Activated CD4-positive, alpha-beta T cell treated with anti-CD3 and anti-CD28 coated beads for 4 hours (primary cell): Measurements from ENCODE around the gene GSPT1.
A peak's percentile ranks its signal among the peaks of the same experiment; 100 is the strongest.
"Not testable (repeated sequence)": the region's sequence is repeated elsewhere in the genome, so short reads cannot be mapped to it uniquely, and the experiment has no call there.

Experiments
- DNase-seq, 2 donors: peaks; one replicate each; pipeline ENCODE4 v3.0.0-alpha.2; 2020

The GSPT1 gene

DNA sequence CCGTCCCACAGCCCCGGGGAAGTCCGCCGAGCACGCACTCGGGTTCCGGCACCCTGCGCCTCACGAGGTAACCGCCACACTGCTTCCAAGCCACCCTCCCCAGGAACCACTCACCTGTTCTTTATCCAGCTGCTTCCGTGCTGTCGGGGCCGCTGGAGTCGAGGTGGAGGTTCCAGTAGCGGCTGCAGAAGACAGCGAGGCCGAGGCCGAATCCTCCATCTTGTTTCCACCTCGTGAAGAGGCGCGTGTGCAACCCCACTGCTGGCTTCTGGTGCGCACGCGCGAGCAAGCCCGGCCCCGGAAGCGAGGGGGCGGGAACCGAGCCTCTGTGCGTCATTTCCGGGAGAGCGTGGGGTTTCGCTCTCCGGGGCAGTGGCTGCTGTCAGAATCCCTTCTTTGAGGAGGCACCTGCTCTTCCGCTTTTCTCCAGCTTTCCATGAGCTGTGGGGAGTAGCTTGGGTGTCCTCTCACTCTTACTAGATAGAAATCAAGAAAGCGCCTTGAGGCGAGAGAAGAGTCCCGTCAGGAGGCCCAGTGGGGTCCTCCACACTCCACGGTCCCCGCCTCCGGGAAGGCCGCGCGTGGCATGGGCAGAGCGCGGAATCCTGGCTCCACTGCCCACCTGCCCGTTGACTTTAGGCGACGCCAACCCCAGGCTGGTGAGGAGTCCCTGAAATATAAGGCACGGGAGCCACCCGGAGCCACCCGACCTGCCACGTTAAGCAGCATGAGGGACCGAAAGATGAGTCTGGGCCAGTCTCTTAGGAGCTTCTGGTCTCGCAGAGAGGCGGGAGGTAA lies 64.3 kb downstream of the GSPT1 start, which contains the start of gene RSL1D1:
RSL1D1 (minus strand) TSS at position 249 of the 798 bp plus-strand sequence; CDS start at position 219, 30 bp downstream.
- DNase-seq, result peak; percentile 91 to 92

- no peak for DNase-seq
Measured at GRCh38 chr16:11848842-11849241, 66.9 kb downstream of the GSPT1 start.

DNA sequence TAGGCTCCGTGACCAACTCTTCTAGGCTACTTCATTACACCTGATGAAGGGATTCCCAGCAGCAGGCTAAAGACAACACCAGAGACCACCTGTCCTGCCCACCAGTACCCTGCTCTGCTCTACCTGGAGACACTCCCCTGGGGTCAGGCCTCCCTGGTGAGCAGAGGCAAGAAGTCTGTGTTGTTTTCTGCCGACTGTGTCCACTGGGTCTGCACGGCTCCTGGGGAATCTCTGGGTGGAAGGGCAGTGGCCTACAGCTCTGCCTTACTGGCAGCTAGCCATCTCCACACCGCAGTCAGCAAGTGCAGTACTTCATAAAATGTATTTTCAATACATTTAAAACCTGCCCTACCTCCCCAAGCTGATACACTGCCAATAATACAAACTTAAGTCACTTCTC lies 71.3 kb downstream of the GSPT1 start:
- no peak for DNase-seq

DNA sequence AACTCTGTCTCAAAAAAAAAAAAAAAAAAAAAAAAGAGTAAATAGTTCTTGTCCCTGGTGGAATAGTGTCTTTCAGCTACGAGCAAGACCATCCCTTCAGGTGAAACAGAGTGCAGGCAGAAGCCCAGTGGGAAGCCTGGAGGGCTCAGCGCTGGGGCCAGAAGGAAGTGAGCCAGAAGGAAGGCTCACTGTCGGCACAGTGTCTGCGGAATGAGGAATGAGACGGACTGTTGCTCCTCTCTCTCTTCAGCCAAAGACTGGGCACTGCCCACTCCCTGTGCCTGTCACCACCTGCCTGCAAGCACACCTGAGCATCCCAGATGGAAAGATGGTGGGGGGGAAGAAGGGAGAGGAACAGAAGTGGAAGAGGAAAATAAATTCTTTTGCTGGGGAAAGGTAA lies 71.9 kb downstream of the GSPT1 start:
- DNase-seq, result no peak

DNA sequence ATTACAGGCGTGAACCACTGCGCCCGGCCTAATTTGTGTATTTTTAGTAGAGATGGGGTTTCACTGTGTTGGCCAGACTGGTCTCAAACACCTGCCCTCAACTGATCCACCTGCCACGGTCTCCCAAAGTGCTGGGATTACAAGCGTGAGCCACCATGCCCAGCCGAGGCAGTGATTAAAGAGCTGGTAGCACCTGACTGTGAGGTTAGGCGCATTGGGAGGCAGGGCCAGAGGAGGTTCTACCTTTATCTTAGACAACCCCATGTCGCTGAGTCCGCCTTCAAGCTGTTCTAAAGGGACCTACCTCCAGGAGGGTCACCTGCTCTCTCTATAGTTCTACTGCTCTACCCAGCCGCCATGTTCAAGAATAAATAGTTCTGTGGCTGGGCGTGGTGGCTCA lies 72.5 kb downstream of the GSPT1 start:
- DNase-seq, result no peak

- DNase-seq, result no peak
Measured at GRCh38 chr16:11841026-11841425, 74.7 kb downstream of the GSPT1 start.

DNA sequence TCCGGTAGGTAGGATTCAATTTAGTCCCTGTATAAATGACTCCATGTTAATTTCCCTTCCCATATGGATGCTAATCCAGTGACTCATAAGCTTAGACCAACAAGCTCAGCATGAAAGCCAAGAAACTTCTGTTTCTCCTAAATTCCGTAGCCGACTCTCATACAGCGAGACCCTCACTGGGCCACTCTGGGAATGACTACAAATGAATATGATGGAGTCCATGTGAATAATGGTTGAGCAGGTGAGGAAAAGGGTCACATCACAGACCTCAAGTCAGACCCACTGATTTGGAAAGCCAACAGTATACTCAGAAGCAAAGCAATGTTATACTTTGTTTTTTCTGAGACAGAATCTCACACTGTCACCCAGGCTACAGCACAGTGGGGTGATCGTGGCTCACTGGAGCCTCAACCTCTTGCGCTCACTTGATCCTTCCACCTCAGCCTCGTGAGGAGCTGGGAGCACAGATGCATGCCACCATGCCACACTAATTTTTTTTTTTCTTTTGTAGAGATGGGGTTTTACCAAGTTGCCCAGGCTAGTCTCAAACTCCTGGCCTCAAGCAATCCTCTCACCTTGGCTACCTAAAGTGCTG lies 79.0 kb downstream of the GSPT1 start:
- no peak for DNase-seq

GRCh38 chr16:11835891-11836649 lies 79.7 kb downstream of the GSPT1 start:
- DNase-seq, result no peak

DNA sequence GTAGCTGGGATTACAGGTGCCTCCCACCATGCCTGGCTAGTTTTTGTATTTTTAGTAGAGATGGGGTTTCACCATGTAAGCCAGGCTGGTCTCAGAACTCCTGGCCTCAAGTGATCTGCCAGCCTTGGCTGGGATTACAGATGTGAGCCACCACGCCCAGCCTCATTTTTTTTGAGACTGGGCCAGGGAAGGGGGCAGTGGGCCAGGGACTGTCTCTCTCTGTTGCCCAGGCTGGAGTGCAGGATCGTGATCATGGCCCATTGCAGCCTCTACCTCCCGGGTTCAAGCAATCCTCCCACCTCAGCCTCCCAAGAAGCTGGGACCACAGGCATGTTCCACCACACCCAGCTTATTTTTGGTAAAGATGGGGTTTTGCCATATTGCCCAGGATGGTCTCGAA lies 80.4 kb downstream of the GSPT1 start:
- DNase-seq, result no peak

DNA sequence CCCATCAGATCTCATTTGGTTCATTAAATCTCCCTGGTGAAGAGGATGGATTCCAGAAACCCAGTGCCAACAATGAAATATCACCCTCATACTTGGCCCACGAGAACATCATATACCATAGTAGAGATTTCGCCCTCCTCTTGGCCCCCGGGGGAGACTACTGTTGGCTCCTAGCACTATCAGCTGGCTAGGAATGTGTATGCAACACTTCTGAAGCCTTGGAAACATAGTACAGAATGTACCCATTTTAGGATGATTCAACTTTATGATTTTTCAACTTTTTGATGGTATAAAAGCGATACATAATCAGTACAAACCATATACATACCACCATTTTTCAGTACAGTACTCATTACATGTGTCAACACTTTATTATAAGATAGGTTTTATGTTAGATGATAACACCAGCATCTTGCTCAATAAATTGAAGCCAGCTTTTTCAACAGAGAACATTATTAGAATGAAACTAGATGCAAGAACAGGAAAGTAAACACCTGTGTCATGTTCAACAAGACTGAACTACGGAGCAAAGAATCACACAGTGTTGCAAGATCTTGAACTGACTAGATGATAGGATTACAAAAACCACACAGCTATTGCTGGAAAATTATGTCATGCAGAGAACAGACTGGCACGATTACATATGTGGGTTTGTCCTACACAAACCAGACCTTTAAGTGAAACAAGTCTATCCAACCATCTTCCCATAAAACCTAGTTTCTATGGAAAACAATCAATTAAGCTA lies 81.6 kb downstream of the GSPT1 start:
- DNase-seq, result no peak

- no peak for DNase-seq
Measured at GRCh38 chr16:11828696-11829095, 87.1 kb downstream of the GSPT1 start.

DNA sequence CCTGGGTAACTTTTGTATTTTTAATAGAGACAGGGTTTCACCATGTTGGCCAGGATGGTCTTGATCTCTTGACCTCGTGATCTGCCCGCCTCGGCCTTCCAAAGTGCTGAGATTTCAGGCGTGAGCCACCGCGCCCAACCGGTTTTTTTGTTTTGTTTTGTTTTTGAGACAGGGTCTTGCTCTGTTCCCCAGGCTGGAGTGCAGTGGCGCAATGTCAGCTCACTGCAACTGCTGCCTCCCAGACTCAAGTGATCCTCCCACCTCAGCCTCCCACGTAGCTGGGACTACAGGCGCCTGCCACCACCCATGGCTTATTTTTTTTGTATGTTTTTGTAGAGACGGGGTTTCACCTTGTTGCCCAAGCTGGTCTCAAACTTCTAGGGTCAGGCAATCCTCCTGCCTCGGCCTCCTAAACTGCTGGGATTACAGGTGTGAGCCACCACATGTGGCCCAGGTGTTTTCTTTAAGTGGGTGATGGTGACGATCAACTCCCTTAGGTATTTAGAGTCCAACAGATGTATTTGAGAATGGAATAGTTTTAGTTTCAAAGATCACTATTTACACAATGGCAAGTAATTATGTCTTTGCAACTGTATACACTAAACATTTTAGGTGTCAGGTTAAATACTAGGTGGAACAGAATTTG lies 90.1 kb downstream of the GSPT1 start:
- not testable (repeated sequence) for DNase-seq

DNA sequence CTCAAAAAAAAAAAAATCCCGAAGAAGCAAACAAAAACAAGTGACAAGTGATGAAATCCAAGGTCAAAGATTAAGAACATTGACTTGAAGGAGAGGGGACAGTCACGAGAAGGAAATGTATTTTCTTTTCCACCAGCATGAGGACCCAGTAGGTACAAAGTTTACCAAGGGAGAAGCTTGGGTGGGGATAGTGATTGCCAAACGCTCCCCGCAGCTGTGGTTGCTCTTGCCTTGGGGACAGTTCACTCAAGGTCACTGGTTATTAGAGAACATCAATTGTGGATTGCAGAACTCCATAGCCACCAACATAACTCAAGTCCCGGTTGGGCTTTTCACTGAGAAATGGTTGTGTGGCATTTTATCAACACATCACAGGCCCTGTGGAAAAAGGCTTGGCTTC lies 91.4 kb downstream of the GSPT1 start:
- no peak for DNase-seq

DNA sequence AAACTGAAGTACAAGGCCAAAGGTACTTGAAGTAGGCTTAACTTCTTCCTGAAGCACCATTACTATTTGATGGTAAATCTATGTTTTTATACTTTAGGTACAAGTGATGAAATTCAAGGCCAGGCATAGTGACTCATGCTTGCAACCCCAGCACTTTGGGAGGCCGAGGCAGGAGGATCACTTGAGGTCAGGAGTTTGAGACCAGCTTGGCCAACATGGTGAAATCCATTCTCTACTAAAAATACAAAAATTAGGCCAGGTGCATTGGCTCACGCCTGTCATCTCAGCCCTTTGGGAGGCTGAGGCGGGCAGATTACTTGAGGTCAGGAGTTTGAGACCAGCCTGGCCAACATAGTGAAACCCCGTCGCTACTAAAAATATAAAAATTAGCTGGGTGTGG lies 92.1 kb downstream of the GSPT1 start:
- not testable (repeated sequence) for DNase-seq

- no peak for DNase-seq
Measured at GRCh38 chr16:11819798-11820197, 96.0 kb downstream of the GSPT1 start.

DNA sequence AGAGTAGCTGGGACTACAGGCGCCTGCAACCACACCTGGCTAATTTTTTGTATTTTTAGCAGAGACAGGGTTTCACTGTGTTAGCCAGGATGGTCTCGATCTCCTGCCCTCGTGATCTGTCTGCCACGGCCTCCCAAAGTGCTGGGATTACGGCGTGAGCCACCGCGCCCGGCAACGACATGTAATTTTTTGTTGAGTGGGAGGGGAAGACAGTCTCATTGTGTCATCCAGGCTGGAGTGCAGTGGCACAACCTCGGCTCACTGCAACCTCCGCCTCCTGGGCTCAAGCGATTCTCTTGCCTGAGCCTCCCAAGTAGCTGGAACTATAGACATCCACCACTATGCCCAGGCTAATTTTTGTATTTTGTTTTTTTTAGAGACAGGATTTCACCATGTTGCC lies 96.8 kb downstream of the GSPT1 start:
- not testable (repeated sequence) for DNase-seq
